ENCODE results near the gene MSL1.

Gene MSL1

DNA sequence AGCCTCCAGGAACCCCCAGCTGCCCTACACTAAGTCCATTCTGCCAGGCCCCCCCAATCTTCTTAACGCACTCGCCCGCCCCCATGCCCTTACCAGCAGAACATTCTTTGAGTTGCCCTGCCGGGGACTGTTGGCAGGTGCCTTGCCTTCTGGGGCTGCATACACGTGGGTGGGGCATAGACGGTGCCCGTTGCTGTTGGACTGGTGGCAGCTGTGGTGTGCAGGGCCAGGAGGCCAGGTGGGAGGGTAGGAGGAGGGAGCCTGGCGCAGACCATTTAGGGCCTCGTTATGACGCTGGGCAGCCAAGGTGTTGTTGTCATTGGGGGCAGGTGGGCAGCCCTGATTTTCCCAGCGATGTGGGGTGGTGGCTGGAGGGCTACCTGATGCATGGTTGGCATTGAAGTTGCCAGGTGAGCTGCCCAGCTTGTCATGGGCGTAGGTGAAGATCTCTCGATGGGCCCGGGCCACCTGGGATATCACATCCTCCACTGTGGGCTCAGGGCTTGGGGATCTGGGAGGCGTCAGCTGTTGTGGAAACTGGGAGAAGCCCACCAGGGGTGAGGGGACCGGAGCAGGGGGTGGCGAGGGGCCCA lies 26.3 kb upstream of the MSL1 start:
- Histone ChIP-seq H3K79me2 (ENCODE audit: insufficient read depth, low read length) (no peaks in the 10 kb centered on the region), H3K36me3 (ENCODE audit: insufficient read depth, low read length) (peaks cover 24% of the 10 kb centered on the region; the same call in 1 of the 2 replicates), H3K27ac (ENCODE audit: low read depth, low read length, poor library complexity, severe bottlenecking) (peak overlapping the region; percentile 80), H3K4me1 (ENCODE audit: insufficient read depth, low read length, severe bottlenecking) (peaks cover 51% of the 10 kb centered on the region), H3K4me3 (ENCODE audit: low read depth, low read length, poor library complexity, severe bottlenecking) (no peak overlapping the region), H3K9me3 (ENCODE audit: low read length) (no peaks in the 10 kb centered on the region), H3K9me2 (ENCODE audit: low read depth, low read length) (no peaks in the 10 kb centered on the region), H3K27me3 (ENCODE audit: insufficient read depth, low read length) (no peaks in the 10 kb centered on the region), H3K9ac (ENCODE audit: low read length) (no peak overlapping the region), H3K4me2 (ENCODE audit: low read length) (no peak overlapping the region), H3F3A (ENCODE audit: insufficient read depth, low read length) (no peaks in the 10 kb centered on the region), H4K20me1 (ENCODE audit: insufficient read depth, low read length) (no peaks in the 10 kb centered on the region), H2AFZ (ENCODE audit: low read length) (no peak overlapping the region)
- TF ChIP-seq EZH2 (IDR thresholded peaks at IDR 0.05; ENCODE audit: borderline replicate concordance, low read length) = no peak
- TF ChIP-seq, protein P1, sequence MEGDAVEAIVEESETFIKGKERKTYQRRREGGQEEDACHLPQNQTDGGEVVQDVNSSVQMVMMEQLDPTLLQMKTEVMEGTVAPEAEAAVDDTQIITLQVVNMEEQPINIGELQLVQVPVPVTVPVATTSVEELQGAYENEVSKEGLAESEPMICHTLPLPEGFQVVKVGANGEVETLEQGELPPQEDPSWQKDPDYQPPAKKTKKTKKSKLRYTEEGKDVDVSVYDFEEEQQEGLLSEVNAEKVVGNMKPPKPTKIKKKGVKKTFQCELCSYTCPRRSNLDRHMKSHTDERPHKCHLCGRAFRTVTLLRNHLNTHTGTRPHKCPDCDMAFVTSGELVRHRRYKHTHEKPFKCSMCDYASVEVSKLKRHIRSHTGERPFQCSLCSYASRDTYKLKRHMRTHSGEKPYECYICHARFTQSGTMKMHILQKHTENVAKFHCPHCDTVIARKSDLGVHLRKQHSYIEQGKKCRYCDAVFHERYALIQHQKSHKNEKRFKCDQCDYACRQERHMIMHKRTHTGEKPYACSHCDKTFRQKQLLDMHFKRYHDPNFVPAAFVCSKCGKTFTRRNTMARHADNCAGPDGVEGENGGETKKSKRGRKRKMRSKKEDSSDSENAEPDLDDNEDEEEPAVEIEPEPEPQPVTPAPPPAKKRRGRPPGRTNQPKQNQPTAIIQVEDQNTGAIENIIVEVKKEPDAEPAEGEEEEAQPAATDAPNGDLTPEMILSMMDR (IDR thresholded peaks at IDR 0.05; ENCODE audit: low read length) = no peak

DNA sequence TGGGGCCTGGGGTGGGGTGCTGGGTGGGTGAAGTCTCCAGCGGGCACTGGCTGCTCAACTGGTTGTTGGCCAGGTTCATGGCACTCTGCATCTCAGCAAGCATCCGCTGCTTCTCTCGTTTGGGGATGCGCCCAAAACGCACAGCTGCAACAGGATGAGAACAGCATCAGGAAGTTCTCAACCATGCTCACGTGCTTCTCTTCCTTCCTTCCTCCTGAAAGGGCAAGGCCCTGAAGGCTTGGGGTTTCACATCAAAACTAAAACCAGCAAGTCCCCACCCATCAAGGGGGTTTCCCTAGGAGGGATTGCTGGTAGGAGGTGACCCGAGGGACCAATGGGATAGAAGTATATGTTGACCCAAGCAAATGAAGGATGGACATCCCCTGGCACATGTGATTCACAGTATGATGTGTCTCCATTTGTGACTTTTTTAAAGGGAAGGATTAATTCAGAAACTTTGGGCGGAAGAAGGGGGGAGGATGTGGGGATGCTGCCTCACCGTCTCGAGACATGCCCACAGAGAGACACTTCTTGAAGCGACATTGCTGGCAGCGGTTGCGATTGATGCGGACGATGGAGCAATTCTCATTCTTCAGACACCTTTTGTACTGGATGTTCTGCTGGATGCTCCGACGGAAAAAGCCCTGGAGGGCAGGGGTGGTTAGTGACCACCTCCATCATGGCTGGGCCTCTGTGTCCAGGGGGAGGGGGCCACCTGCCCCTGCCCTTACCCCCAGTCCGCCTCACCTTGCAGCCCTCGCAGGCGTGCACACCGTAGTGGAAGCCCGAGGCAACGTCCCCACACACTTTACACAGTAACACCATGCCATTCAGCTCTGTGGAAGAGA lies 25.6 kb upstream of the MSL1 start:
- H3F3A ChIP-seq (ENCODE audit: insufficient read depth, low read length) = no peaks in the 10 kb centered on the region
- peaks cover 57% of the 10 kb centered on the region for H3K4me1 ChIP-seq (ENCODE audit: insufficient read depth, low read length, severe bottlenecking)
- H3K9me2 ChIP-seq (ENCODE audit: low read depth, low read length) = no peaks in the 10 kb centered on the region
- H3K9ac ChIP-seq (ENCODE audit: low read length) = peak overlapping the region; percentile 32; the same call in 1 of the 2 replicates
- TF ChIP-seq, protein P1 (IDR thresholded peaks at IDR 0.05; ENCODE audit: low read length) = no peak
- no peak for TF ChIP-seq EZH2 (IDR thresholded peaks at IDR 0.05; ENCODE audit: borderline replicate concordance, low read length)
- H3K27ac ChIP-seq (ENCODE audit: low read depth, low read length, poor library complexity, severe bottlenecking) = peak overlapping the region; percentile 80
- H2AFZ ChIP-seq (ENCODE audit: low read length) = no peak overlapping the region
- no peaks in the 10 kb centered on the region for H3K27me3 ChIP-seq (ENCODE audit: insufficient read depth, low read length)
- peak overlapping the region; percentile 35 for H3K4me3 ChIP-seq (ENCODE audit: low read depth, low read length, poor library complexity, severe bottlenecking)
- H3K36me3 ChIP-seq (ENCODE audit: insufficient read depth, low read length) = peaks cover 24% of the 10 kb centered on the region; the same call in 1 of the 2 replicates
- no peaks in the 10 kb centered on the region for H3K9me3 ChIP-seq (ENCODE audit: low read length)
- H4K20me1 ChIP-seq (ENCODE audit: insufficient read depth, low read length) = no peaks in the 10 kb centered on the region
- H3K79me2 ChIP-seq (ENCODE audit: insufficient read depth, low read length) = no peaks in the 10 kb centered on the region
- H3K4me2 ChIP-seq (ENCODE audit: low read length) = peak overlapping the region; percentile 55

DNA sequence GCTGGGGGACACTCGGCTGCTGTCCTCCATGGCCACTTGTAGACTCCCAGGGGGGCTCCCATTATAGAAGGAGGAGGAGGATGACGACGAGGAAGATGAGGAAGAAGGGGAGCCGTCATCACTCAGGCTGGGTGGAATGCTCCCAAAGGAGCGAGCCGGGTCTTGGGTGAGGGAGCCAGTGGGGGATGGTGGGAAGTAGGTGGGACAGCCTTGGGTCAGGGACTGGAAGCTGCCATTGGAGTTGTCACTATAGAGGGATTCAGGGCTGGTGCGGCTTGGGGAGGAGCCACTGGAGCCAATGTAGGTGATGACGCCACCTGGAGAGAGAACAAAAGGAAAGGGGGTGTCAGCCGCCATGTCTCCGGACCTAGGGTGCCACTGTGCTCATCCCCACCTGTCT lies 24.7 kb upstream of the MSL1 start:
- Histone ChIP-seq H3F3A (ENCODE audit: insufficient read depth, low read length) (no peaks in the 10 kb centered on the region), H3K36me3 (ENCODE audit: insufficient read depth, low read length) (peaks cover 24% of the 10 kb centered on the region; the same call in 1 of the 2 replicates), H3K27me3 (ENCODE audit: insufficient read depth, low read length) (no peaks in the 10 kb centered on the region), H3K9me2 (ENCODE audit: low read depth, low read length) (no peaks in the 10 kb centered on the region), H2AFZ (ENCODE audit: low read length) (no peak overlapping the region), H4K20me1 (ENCODE audit: insufficient read depth, low read length) (no peaks in the 10 kb centered on the region), H3K9ac (ENCODE audit: low read length) (no peak overlapping the region; the same call in 1 of the 2 replicates), H3K27ac (ENCODE audit: low read depth, low read length, poor library complexity, severe bottlenecking) (peak overlapping the region; percentile 80), H3K4me1 (ENCODE audit: insufficient read depth, low read length, severe bottlenecking) (peaks cover 60% of the 10 kb centered on the region), H3K9me3 (ENCODE audit: low read length) (no peaks in the 10 kb centered on the region), H3K4me2 (ENCODE audit: low read length) (peak overlapping the region; percentile 55), H3K79me2 (ENCODE audit: insufficient read depth, low read length) (no peaks in the 10 kb centered on the region), H3K4me3 (ENCODE audit: low read depth, low read length, poor library complexity, severe bottlenecking) (peak overlapping the region; percentile 35)
- TF ChIP-seq, protein P1 (IDR thresholded peaks at IDR 0.05; ENCODE audit: low read length) = no peak
- no peak for TF ChIP-seq EZH2 (IDR thresholded peaks at IDR 0.05; ENCODE audit: borderline replicate concordance, low read length)
